NB4 (cell line): ENCODE measurements around the gene CNTN1.

Source experiments
- CTCF ChIP-seq: IDR thresholded peaks from one replicate; pipeline ENCODE4 v1.5.1; 2012; ENCODE audit warnings: low read depth, low read length
- TF ChIP-seq, protein P1 (sequence below): IDR thresholded peaks from 2 replicates; pipeline ENCODE4 v1.6.1; 2011; ENCODE audit warnings: low read depth, low read length

DNA sequence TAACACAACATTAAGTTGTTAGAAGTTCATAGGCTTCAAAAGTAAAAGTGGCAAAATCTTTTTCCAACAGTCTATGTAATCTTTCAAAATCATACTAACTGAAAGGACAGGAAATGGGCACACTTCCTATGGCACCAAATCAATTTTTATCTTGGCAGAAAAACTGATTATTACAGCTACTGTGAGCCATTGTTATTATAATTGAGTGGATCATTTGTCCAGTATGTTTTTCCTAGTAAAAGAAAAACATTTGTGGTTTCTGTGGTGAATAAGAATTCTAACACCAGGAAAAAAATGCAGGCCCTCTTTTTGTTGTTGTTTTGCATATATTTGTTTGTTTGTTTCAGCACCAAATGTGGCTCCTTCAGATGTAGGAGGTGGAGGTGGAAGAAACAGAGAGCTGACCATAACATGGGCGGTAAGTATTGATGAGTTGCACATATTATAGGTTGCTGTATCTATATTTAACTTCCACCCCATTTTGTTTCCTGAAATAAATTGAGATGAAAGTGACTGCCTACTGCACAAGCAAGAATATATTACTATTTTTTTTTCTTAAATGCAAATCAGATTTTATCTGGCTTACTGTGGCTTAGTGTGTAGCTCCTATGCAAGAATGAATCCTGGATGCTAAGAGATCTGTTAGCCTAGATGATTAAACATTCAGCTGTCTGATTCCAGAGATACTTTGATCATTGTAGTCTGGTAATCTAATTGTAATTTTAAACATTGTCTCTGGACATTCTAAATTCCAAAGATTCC is 321.8 kb downstream of the CNTN1 start:
- TF ChIP-seq CTCF, result no peak
- TF ChIP-seq, protein P1, sequence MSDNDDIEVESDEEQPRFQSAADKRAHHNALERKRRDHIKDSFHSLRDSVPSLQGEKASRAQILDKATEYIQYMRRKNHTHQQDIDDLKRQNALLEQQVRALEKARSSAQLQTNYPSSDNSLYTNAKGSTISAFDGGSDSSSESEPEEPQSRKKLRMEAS, result no peak
